ENCODE data around the gene PIM3.

PIM3 gene

GRCh38 chr22:49928555-49929210, 31.9 kb upstream of the PIM3 start:
- no peak for DNase-seq

- DNase-seq: peak; percentile 38
These were observed 31.2 kb upstream of the PIM3 start for GRCh38 chr22:49929211-49929979.

GRCh38 chr22:49929994-49930575, 30.5 kb upstream of the PIM3 start:
- no peak for DNase-seq

- DNase-seq: peak; percentile 11
These were observed 29.8 kb upstream of the PIM3 start for GRCh38 chr22:49930596-49931412.

DNA sequence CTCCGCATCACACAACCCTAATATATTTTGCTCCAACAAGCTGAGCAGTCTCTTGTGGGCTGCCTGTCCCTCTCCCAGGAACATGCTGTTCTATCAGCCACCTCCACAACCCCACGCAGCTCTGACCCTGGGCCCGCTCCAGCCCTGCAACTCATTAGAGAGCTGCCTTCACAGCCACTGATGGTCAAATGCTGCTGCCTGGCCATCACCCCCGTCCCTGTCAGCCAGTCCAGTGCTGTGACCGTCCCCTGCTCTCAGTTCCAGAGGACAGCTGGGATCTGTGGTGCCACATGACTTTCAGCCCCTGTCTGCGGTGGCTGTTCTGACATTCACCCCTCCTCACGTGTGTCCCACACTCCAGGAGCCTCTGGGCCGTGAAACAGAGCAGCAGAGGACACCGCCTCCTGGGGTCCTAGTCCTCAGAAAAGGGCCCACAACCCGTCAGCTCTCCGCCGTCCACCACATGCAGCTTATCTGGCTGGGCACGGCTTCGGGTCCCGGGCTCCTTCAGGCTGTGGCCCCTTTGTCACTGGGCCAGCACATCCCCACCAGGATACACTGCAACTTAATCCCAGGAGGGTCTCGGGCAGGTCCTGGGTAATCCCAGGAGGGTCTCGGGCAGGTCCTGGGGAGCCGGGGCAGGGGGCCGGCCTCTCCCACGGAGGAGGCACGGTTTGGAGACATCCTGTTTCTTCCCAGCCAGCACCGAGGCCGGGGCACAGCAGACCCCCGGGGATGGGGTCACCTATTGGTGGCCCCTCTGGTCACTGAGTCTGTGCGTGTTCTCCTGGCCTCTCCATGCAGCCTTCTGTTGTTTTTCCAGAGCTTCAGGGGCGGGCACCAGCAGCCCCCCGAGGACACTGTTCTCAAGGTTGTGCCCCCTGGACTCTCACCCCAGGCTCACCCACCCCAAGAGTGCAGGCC, 27.1 kb upstream of the PIM3 start:
- no peak for DNase-seq

- DNase-seq: no peak
These were observed 26.2 kb upstream of the PIM3 start for GRCh38 chr22:49934160-49934890.

DNA sequence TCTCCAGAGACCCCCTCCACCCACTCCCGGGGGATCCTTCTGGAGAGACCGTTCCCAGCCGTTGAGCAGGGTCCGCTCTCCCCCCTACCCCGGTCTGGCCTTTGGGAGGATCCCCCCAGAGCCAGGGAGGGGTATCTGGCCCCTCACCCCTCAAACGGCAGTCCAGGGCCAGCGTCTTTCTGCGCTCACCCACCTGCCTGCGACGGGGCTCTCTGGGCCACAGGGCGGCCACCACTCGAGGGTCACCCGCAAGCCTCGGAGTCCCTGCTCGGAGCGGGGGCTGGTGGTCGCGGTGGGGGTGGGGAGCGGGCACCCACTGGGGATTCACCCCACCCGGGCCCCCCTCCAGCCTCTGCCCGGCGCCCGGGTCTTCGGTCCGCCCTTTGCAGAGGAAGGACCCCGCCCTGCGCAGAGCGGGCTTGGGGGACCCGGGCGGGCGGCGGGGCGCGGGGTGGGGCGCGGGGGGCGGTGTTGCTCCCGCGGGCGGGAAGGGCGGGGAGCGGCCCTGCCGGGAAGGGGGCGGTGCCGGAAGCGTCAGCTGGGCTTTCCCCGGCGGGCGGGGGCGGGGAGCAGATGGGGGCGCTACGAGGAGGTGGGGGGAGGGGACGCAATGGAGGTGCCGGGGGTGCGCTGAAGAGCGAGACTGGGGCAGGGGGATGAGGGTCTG, 25.5 kb upstream of the PIM3 start:
- DNase-seq: no peak

DNA sequence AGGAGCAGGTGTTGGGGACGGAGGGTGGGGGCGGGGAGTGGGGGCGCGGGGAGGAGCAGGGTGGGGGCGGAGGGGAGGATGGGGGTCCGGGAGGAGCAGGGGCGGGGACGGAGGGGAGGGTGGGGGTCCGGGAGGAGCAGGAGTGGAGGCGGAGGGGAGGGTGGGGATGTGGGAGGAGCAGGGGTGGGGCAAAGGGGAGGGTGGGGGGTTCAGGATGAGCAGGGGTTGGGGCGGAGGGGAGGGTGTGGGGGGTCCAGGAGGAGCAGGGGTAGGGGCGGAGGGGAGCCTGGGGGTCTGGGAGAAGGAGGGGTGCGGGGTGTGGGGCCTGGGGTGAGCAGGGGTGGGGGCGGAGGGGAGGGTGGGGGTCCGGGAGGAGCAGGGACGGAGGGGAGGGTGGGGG, 25.0 kb upstream of the PIM3 start:
- no peak for DNase-seq

DNA sequence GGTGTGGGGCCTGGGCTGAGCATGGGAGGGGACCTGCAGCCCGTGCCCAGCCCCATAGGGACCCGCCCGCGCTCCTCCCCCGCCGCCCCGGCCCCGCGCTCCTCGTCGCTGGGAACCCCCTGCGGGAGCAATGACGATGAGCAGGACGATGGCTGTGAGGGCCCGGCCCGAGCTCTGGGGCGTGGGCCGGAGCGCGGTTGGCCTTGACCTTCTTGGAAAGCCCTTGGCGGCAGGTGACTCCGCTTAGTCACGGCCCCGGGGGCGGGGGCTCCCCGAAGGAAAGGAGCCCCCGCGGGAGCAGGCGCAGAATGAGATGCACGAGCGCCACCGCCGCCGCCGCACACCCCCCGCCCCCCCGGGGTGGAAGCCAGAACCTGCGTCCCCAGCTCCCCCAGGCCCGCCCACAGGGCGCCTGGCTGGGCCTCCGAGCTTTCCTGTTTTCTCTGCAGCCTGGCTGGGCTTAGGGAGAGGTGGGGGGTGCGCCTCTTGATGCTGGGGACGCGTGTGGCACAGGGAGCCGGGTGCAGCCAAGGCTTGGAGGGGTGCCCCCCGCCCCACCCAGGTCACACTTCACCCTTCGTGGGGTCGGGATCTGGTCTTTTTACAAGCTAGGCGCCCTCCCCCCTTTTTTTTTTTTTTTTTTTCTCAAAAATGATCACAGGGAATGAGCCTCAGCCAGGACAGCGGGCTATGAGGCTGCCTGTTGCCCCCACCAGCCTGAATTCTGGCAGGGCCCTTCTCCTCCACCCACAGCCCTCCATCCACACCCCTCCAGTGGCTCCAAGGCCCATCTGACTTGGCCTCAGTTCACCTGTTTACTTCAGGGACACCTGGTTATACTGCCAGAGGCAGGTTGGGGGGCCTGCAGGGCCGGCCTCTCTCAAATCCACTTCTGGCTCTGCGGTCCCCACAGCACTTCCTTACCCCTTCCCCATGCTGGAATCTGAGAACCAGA, 24.3 kb upstream of the PIM3 start:
- peak; percentile 12 for DNase-seq

DNA sequence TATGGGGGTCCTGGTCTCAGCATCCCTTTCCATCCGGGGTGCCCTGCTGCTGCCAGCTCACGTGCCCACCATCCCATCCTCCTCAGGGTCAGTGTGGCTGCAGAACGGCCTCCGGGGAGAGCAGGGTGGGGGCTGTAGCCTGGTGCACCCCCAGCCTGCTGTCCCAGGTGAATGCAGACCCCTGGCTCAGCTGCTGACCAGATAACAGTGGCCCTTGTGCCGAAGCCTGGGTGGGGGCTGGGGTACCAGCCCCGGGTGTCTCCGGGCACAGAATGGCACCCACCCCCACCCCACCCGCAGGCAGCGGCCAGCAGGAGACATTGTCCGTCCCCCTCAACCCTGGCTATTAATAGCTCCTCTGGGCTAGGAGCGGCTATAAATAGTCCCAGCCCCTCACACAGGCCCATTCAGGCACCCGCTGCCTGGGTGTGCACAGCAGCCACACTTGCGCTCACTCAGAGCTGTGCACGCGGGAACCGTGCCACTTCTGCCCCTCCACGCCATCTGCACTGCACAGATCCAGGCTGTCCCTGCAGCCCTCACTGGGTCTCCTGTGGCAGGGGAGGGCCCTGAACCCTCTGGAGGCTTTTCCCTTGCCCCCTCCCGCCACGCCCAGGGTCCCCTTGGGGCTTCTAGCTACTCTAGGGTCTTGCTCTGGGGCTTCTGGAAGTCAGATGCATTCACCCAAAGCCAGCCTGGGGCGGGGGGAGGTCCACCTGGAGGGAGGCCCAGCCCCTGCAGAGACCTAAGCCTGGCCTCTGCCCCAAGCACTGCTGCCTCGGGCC, 23.4 kb upstream of the PIM3 start:
- DNase-seq: no peak

DNA sequence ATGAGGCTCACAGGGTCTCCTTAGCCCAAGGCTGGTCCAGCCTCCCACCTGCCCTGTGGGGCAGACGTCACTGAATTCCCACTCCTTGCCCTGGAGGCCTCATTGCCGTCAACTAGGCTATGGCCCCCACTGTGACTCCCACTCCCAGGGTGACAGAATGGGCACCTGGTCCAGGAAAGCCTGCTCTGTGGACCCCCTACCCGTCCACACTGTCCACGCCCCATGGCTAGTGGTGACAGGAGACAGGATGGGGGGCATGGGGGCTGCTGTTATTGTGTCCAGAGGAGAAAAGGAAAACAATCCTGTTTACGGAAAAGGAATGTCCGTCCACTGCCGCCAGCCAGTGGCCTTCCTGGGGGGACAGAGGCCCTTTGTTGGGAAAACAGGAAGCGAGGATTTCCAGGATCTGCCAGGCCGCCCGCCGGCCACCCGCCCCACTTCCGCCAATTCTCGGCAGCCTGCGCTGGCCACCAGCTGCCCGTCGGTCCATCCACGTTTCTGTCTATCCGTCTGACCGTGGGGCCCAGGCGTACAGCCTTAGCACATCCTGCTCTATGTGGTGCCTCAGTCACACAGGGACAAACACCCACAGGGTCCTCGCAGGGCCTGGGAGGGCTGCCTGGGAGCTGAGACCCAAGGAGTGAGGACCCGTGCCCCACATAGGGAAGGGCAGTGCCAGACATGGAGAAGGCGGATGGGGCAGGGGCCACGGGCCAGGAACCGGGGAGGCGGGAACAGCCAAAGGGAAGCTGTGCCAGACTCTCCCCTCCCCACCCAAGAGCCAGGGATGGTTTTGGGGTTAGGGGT, 22.6 kb upstream of the PIM3 start:
- no peak for DNase-seq

- no peak for DNase-seq
These were observed 21.9 kb upstream of the PIM3 start for GRCh38 chr22:49938565-49939136.

GRCh38 chr22:49941507-49942316, 18.9 kb upstream of the PIM3 start:
- no peak for DNase-seq

- no peak for DNase-seq
These were observed 17.8 kb upstream of the PIM3 start for GRCh38 chr22:49942565-49943404.

- no peak for DNase-seq
These were observed 17.2 kb upstream of the PIM3 start for GRCh38 chr22:49943405-49943765.

All from NCI-H1105 (cell line).